ENCODE data around the gene SUDS3.

SUDS3 gene

GRCh38 chr12:118357257-118358007 is 18.9 kb upstream of the SUDS3 start:
- peak in 1 of 2 experiments; percentile 30 for DNase-seq

DNA sequence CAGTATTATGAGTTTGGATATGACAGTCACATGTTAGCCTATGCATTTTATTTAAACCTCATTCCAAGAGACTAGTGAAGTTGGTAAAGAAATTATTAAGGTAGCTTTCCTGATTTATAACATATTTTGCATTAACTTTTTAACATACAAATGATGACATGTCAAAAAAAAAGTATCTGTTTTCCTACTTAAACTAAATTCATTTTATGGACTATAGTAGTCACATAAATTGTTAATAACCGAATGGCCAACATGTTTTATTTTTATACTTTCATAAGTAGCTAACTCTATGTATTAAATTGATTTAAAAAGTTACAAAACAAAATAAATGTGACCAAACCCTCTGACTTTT is 18.4 kb upstream of the SUDS3 start:
- no peak for DNase-seq

- no peak for DNase-seq
Measured at GRCh38 chr12:118358612-118359540, 17.5 kb upstream of the SUDS3 start.

DNA sequence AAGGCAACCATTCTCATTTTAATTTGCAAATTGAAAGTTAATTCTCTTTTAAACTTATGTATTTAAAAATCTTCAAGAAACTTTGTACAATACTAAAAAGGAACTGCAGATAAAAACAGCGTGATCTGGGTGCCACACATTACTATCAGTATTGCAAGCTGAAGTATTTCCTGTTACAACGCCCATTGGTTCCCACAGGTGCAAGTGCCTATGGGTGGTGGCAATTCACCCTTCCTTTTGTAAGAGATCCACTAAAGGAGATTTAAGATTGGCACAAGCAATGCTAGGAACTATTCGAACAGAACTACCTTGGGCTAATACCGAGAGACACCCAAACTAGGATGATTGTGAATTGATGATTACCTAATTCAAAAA is 16.8 kb upstream of the SUDS3 start:
- DNase-seq: no peak

DNA sequence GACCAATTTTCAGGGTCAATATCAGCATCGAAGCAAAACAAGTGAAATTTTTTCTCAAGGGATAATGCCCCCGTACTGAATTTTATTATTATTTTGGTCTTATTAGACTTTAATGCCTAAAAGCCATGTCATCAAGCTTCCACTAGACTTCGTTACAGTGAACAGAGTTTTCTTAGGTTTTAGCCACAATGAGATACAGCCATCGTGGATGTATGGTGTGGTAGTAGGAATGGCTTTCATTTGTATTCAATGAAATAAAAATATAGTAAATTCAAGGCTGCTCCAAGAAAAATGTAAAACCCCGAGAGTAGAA is 15.3 kb upstream of the SUDS3 start:
- no peak for DNase-seq

GRCh38 chr12:118361889-118362288 is 14.5 kb upstream of the SUDS3 start:
- DNase-seq: no peak

- DNase-seq: no peak
Measured at GRCh38 chr12:118368821-118369220, 7.5 kb upstream of the SUDS3 start.

DNA sequence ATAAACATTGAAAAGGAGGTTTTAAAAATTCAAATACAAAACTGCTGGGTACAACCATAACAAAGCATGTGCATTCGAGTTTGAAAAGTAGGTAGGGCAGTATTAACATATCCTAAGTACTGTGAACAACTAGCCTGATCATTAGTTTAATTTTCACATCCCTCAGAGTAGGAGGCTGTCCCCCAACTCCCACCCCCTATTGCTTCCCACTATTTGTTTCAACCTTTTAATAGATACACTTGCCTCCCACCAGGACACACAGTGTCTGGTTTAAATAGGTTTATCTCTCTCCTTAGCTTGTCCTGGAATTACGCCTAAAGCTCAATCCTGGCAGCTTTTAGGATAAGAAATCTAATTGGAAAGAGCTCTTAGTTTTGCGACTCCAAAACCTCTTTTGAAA is 5.8 kb upstream of the SUDS3 start:
- no peak for DNase-seq

GRCh38 chr12:118371321-118372282 is 4.8 kb upstream of the SUDS3 start:
- peak in 1 of 2 experiments; percentile 14 for DNase-seq

GRCh38 chr12:118372541-118373495 is 3.5 kb upstream of the SUDS3 start, which contains the start of gene TAOK3:
Gene TAOK3, minus strand, starts transcription at chr12:118372907. Its CDS starts 117,340 bp downstream, at chr12:118255567.
- DNase-seq: peak; percentile 92 to 97

GRCh38 chr12:118373616-118374015 is 2.7 kb upstream of the SUDS3 start:
- DNase-seq: no peak

DNA sequence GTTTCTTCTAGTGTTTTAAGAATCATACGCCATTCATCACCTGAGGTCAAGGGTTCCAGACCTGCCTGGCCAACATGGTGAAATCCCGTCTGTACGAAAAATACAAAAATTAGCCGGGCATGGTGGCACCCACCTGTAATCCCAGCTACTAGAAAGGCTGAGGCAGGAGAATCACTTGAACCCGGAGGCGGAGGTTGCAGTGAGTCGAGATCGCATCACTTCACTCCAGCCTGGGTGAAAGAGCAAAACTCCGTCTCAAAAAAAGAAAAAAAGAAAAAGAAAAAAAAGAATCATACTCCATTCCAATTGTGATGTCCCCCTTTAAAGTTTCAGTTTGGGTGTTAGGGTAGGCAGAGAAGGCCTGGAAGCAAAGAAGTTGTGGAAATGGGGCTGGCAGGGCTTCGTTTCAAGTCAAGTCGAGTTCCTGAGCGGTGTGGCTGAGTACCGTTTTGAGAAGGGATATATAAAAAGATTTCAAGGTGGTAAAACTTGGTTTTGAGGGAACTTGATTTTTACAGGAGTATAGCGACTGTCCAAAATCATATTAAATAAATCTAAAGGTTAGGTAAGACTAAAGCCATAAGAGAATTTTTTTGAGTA is 2.1 kb upstream of the SUDS3 start:
- DNase-seq: no peak

DNA sequence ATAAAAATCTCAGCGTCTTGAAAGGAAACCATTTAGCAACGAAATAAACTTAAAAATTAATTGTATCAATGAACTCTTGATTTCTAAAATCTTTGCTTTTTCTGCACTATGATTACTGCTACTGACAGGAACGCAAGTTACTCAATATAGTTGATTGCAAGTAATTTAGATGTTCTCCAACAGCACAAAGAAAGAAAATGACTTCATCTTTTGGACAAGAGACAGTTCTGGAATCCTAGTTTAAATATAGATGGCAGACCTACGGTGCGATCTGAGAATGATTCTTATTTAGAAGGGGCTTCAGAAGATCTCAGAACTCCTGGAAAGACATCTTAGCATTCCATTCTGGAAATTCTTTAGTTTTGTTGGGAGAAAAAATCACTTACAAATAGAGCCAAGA is 1.4 kb upstream of the SUDS3 start:
- DNase-seq: no peak

- DNase-seq: no peak
Measured at GRCh38 chr12:118375348-118375747, 1.0 kb upstream of the SUDS3 start.

GRCh38 chr12:118377021-118377883 is 897 bp downstream of the SUDS3 start:
- no peak for DNase-seq

DNA sequence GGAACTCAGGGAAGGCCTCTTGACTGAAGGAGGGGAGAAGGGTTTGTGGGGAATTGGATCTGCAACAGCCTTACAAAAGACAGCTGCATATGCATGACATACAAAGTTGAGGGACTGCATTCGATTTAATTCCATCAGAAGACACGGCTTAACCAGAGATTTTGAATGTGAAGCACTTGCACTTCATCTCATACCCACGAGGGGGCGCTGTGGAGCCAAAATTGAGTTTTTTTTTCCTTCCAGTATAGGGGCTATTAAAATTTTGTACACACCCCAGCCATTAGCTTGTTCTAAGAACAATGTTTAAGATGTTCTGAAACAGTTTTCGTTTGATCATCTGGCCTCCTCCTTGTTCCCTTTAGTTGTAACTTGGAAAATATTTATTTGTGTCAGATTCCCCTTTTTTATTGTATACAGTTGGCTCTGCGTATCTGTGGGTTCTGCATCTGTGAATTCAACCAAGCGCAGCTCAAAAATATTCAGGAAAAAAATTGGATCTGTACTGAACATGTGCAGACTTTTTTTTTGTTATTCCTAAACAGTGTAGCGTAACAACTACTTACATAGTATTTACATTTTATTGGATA is 1.6 kb downstream of the SUDS3 start:
- DNase-seq: peak; percentile 40 to 57

DNA sequence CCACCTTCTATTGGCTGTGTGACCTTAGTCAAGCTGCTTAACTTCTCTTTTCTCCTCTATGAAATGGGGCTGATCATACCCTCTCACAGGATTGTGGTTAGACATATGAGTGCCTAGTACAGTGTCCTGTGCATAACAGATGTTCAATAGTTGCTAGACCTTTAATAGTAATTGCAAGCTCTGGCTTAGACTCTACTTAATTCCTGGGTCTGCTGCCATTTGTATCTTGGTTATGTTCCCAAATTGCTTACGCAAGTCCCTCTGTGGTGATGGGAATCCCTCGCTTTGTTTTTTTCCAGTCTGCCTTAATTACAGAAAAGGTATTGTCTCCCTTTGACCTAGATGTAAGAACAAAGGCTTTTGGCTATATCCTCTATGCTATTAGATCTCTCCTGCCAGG is 15.1 kb downstream of the SUDS3 start:
- DNase-seq: no peak

DNA sequence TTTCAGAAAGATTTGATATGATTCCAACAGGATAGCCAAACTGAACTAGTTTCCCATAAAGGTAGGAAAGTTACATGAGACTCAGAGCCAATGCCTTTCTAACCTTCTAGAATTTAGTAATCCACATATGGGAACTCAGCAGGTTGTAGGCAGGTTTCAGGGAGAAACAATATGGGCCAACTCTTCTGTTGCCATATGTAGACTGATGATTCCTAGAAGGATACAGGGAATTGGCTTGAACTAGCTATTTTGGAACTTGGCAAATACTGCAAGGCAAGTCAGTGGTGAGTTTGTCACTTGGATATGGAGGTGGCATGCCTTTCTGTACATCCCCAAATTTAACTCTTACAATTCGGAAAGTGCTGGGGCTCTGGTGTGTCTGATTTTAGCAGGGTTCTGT is 15.5 kb downstream of the SUDS3 start:
- no peak for DNase-seq

DNA sequence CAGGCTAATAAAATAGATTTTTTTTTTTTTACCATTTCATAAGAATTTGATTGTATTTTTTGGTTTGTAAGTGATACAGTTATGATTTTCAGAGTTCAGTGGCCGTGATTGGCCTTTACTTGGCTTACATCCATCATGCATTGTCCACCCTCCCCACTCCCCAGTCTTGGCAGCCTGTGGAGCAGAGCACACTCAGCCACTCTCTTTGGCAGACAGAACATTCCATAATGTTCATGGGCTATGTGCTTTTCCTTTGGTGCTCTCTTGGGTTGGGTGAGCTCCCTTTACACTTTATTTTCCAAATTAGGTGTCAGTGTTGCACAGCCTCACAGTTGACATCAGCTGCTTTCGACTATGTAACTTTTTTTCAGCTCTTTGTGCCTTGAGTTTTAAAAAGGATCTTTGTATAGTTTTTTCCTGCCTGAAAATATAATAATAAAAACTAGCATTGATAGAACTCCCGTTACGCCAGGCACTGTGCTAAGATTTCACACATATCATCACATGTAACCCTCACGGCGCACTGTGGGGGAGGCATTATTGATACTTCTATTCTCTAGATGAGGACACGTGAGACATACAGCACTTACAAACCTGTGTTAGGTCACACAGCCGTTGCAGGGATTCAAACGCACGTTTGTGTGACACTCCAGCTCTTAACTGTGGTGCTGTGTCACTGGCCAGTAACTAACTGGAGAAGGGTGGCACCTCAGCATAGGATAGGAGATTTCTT is 21.5 kb downstream of the SUDS3 start:
- no peak for DNase-seq

Measured in NCI-H446 (cell line).